Activated CD4-positive, alpha-beta memory T cell treated with anti-CD3 and anti-CD28 coated beads for 36 hours (primary cell): ENCODE results near the gene LEKR1. TPM values are rescaled to one million over a fixed set of nuclear protein-coding genes. Genes with fewer than 3 reads are reported as not detected.

Experiments
- CTCF ChIA-PET: fragments of 350-600 bp; sonication (Branson Sonifier 250); formaldehyde crosslinking; loops from one replicate; lab custom pipeline; 2021; ENCODE audit warnings: antibody characterized with exemption, inconsistent platforms; lab: Charles Lee
- POLR2A ChIA-PET: fragments of 350-600 bp; sonication (Branson Sonifier 250); formaldehyde crosslinking; loops from one replicate; lab custom pipeline; 2021; ENCODE audit warnings: antibody characterized with exemption; lab: Charles Lee
- DNase-seq: peaks from one replicate; pipeline ENCODE4 v3.0.0-alpha.2; 2020
- H3K27ac Mint-ChIP-seq: one replicate; pipeline ENCODE4 v1.8.0; 2021; ENCODE audit warnings: mixed read lengths
- H3K27me3 Mint-ChIP-seq: one replicate; pipeline ENCODE4 v1.8.0; 2021; ENCODE audit warnings: mixed read lengths
- H3K36me3 Mint-ChIP-seq: one replicate; pipeline ENCODE4 v1.8.0; 2021; ENCODE audit warnings: mixed read lengths
- H3K4me1 Mint-ChIP-seq: one replicate; pipeline ENCODE4 v1.8.0; 2021; ENCODE audit warnings: low read depth, mixed read lengths
- H3K4me3 Mint-ChIP-seq: one replicate; pipeline ENCODE4 v1.8.0; 2021; ENCODE audit warnings: mild to moderate bottlenecking, mixed read lengths
- H3K9me3 Mint-ChIP-seq: one replicate; pipeline ENCODE4 v1.8.0; 2021; ENCODE audit warnings: mixed read lengths
- intact Hi-C: fragments of 100-400 bp; cut with micrococcal nuclease; formaldehyde crosslinking; loops from one replicate; pipeline ENCODE4 v1.15.1; 2023
- total RNA-seq, 2 experiments: library from RNA; stranded (reverse); gene quantifications; one replicate each; pipeline ENCODE4 v1.2.3, GENCODE V29; 2021

The LEKR1 gene
- total RNA-seq, 2 experiments from 2014 or later, result 0.56 to 0.59 TPM

GRCh38 chr3:157081626-157082210 lies 255.6 kb downstream of the LEKR1 start:
- no peaks in the 10 kb centered on the region for H3K27me3 Mint-ChIP-seq
- peaks cover 31% of the 10 kb centered on the region for H3K4me1 Mint-ChIP-seq
- intact Hi-C loops, result loop anchor here (1.0 kb wide), 3 partner anchors 293 to 931 kb away; partner anchors contain the start of gene TIPARP
- no peak overlapping the region for H3K27ac Mint-ChIP-seq
- peak; percentile 90 for DNase-seq
- no peaks in the 10 kb centered on the region for H3K36me3 Mint-ChIP-seq
- no peak overlapping the region for H3K4me3 Mint-ChIP-seq
- POLR2A ChIA-PET, result interaction anchor here (1.1 to 2.4 kb wide), 3 partner anchors 13 to 406 kb away, joined by 3 to 7 read pairs (median 5); no protein-coding TSS in a partner anchor
- CTCF ChIA-PET, result interaction anchor here (0.6 to 4.2 kb wide), 32 partner anchors 8 to 570 kb away, joined by 3 to 39 read pairs (median 4); partner anchors contain the start of gene SSR3
- no peaks in the 10 kb centered on the region for H3K9me3 Mint-ChIP-seq

GRCh38 chr3:157082305-157082982 lies 256.3 kb downstream of the LEKR1 start:
- POLR2A ChIA-PET, result interaction anchor here (0.6 to 2.4 kb wide), 4 partner anchors 12 to 407 kb away, joined by 3 to 7 read pairs (median 4); no protein-coding TSS in a partner anchor
- no peaks in the 10 kb centered on the region for H3K36me3 Mint-ChIP-seq
- no peak overlapping the region for H3K4me3 Mint-ChIP-seq
- CTCF ChIA-PET, result interaction anchor here (0.6 to 4.2 kb wide), 32 partner anchors 8 to 930 kb away, joined by 3 to 39 read pairs (median 4); partner anchors contain the start of gene SSR3
- peaks cover 38% of the 10 kb centered on the region for H3K4me1 Mint-ChIP-seq
- H3K27ac Mint-ChIP-seq, result no peak overlapping the region
- H3K9me3 Mint-ChIP-seq, result no peaks in the 10 kb centered on the region
- intact Hi-C loops, result no loop called here
- DNase-seq, result no peak
- H3K27me3 Mint-ChIP-seq, result no peaks in the 10 kb centered on the region

GRCh38 chr3:157083824-157084223 lies 257.7 kb downstream of the LEKR1 start:
- H3K4me1 Mint-ChIP-seq, result peaks cover 47% of the 10 kb centered on the region
- H3K27me3 Mint-ChIP-seq, result no peaks in the 10 kb centered on the region
- CTCF ChIA-PET, result interaction anchor here (1.5 to 4.2 kb wide), 2 partner anchors 53 to 266 kb away, joined by 4 to 39 read pairs; no protein-coding TSS in a partner anchor
- H3K4me3 Mint-ChIP-seq, result no peak overlapping the region
- H3K27ac Mint-ChIP-seq, result no peak overlapping the region
- intact Hi-C loops, result loop anchor here (1.0 kb wide), 1 partner anchor 601 kb away; no protein-coding TSS in a partner anchor
- DNase-seq, result no peak
- POLR2A ChIA-PET, result no interaction called here
- H3K36me3 Mint-ChIP-seq, result no peaks in the 10 kb centered on the region
- no peaks in the 10 kb centered on the region for H3K9me3 Mint-ChIP-seq

- CTCF ChIA-PET, result interaction anchor here (0.7 to 5.2 kb wide), 6 partner anchors 27 to 934 kb away, joined by 3 to 53 read pairs (median 4); partner anchors contain the start of gene SSR3
- no peak overlapping the region for H3K4me3 Mint-ChIP-seq
- H3K27me3 Mint-ChIP-seq, result no peaks in the 10 kb centered on the region
- no peaks in the 10 kb centered on the region for H3K36me3 Mint-ChIP-seq
- peak; percentile 50 for DNase-seq
- H3K9me3 Mint-ChIP-seq, result no peaks in the 10 kb centered on the region
- intact Hi-C loops, result loop anchor here (5.0 kb wide), 1 partner anchor 141 kb away; no protein-coding TSS in a partner anchor
- H3K4me1 Mint-ChIP-seq, result peaks cover 67% of the 10 kb centered on the region
- POLR2A ChIA-PET, result interaction anchor here (2.2 kb wide), 1 partner anchor 74 kb away, joined by 6 read pairs; the partner anchor contains the start of gene CCNL1
- H3K27ac Mint-ChIP-seq, result no peak overlapping the region
Observed at GRCh38 chr3:157086060-157086750, 260.1 kb downstream of the LEKR1 start.

- H3K36me3 Mint-ChIP-seq, result no peaks in the 10 kb centered on the region
- no peaks in the 10 kb centered on the region for H3K9me3 Mint-ChIP-seq
- no peak for DNase-seq
- H3K4me3 Mint-ChIP-seq, result no peak overlapping the region
- no peaks in the 10 kb centered on the region for H3K27me3 Mint-ChIP-seq
- no peak overlapping the region for H3K27ac Mint-ChIP-seq
- intact Hi-C loops, result loop anchor here (5.0 kb wide), 1 partner anchor 141 kb away; no protein-coding TSS in a partner anchor
- CTCF ChIA-PET, result interaction anchor here (0.7 to 5.2 kb wide), 5 partner anchors 27 to 935 kb away, joined by 3 to 53 read pairs (median 4); partner anchors contain the start of gene SSR3
- POLR2A ChIA-PET, result interaction anchor here (2.2 kb wide), 1 partner anchor 74 kb away, joined by 6 read pairs; the partner anchor contains the start of gene CCNL1
- H3K4me1 Mint-ChIP-seq, result peaks cover 62% of the 10 kb centered on the region
Observed at GRCh38 chr3:157086775-157087174, 260.6 kb downstream of the LEKR1 start.

- ChIA-PET CTCF (interaction anchor here (0.8 to 5.2 kb wide), 5 partner anchors 44 to 935 kb away, joined by 3 to 53 read pairs (median 5); partner anchors contain the start of gene SSR3), POLR2A (interaction anchor here (1.3 to 3.3 kb wide), 4 partner anchors 11 to 412 kb away, joined by 4 to 67 read pairs (median 12); partner anchors contain the start of genes CCNL1 and TIPARP)
- no peak overlapping the region for H3K4me3 Mint-ChIP-seq
Observed at GRCh38 chr3:157087373-157087772, 261.2 kb downstream of the LEKR1 start.

GRCh38 chr3:157087780-157088600 lies 261.8 kb downstream of the LEKR1 start:
- H3K36me3 Mint-ChIP-seq, result no peaks in the 10 kb centered on the region
- H3K27me3 Mint-ChIP-seq, result no peaks in the 10 kb centered on the region
- no peaks in the 10 kb centered on the region for H3K9me3 Mint-ChIP-seq
- intact Hi-C loops, result loop anchor here (1.0 to 5.0 kb wide), 4 partner anchors 10 to 261 kb away; partner anchors contain the start of gene LEKR1
- DNase-seq, result no peak
- ChIA-PET POLR2A (interaction anchor here (0.7 to 3.3 kb wide), 16 partner anchors 11 to 534 kb away, joined by 3 to 67 read pairs (median 6); partner anchors contain the start of genes CCNL1, SSR3 and TIPARP), CTCF (interaction anchor here (0.8 to 5.2 kb wide), 14 partner anchors 12 to 936 kb away, joined by 3 to 53 read pairs (median 5); partner anchors contain the start of genes SSR3 and TIPARP)
- H3K27ac Mint-ChIP-seq, result peak overlapping the region; percentile 96
- H3K4me1 Mint-ChIP-seq, result peaks cover 62% of the 10 kb centered on the region
- peak overlapping the region; percentile 72 for H3K4me3 Mint-ChIP-seq

More at GRCh38 chr3:157087373-157087772, 261.2 kb downstream of the LEKR1 start:
- Mint-ChIP-seq H3K4me1 (peaks cover 62% of the 10 kb centered on the region), H3K27ac (peak overlapping the region; percentile 9), H3K9me3 (no peaks in the 10 kb centered on the region), H3K27me3 (no peaks in the 10 kb centered on the region), H3K36me3 (no peaks in the 10 kb centered on the region)
- intact Hi-C loops, result loop anchor here (5.0 kb wide), 1 partner anchor 140 kb away; no protein-coding TSS in a partner anchor
- DNase-seq, result no peak

- no peaks in the 10 kb centered on the region for H3K27me3 Mint-ChIP-seq
- H3K4me1 Mint-ChIP-seq, result peaks cover 64% of the 10 kb centered on the region
- ChIA-PET CTCF (interaction anchor here (0.7 to 5.2 kb wide), 24 partner anchors 8 to 937 kb away, joined by 3 to 53 read pairs (median 4); partner anchors contain the start of genes SSR3 and TIPARP), POLR2A (interaction anchor here (0.7 to 3.3 kb wide), 25 partner anchors 10 to 579 kb away, joined by 3 to 67 read pairs (median 6); partner anchors contain the start of genes CCNL1, SSR3 and TIPARP)
- H3K36me3 Mint-ChIP-seq, result no peaks in the 10 kb centered on the region
- H3K4me3 Mint-ChIP-seq, result peak overlapping the region; percentile 72
- H3K27ac Mint-ChIP-seq, result peak overlapping the region; percentile 96
- H3K9me3 Mint-ChIP-seq, result no peaks in the 10 kb centered on the region
- peak; percentile 96 for DNase-seq
- intact Hi-C loops, result loop anchor here (1.0 to 5.0 kb wide), 10 partner anchors 9 to 606 kb away; partner anchors contain the start of genes CCNL1, LEKR1, SSR3 and TIPARP
Observed at GRCh38 chr3:157088601-157089454, 262.7 kb downstream of the LEKR1 start.

- intact Hi-C loops, result loop anchor here (1.0 to 5.0 kb wide), 8 partner anchors 14 to 606 kb away; partner anchors contain the start of genes CCNL1, LEKR1, SSR3 and TIPARP
- ChIA-PET CTCF (interaction anchor here (0.7 to 5.2 kb wide), 23 partner anchors 8 to 938 kb away, joined by 3 to 53 read pairs (median 4); partner anchors contain the start of genes SSR3 and TIPARP), POLR2A (interaction anchor here (0.7 to 3.3 kb wide), 22 partner anchors 10 to 580 kb away, joined by 3 to 67 read pairs (median 6); partner anchors contain the start of genes CCNL1, SSR3 and TIPARP)
- H3K4me3 Mint-ChIP-seq, result peak overlapping the region; percentile 72
- no peaks in the 10 kb centered on the region for H3K9me3 Mint-ChIP-seq
- peaks cover 64% of the 10 kb centered on the region for H3K4me1 Mint-ChIP-seq
- no peaks in the 10 kb centered on the region for H3K36me3 Mint-ChIP-seq
- H3K27ac Mint-ChIP-seq, result peak overlapping the region; percentile 96
- H3K27me3 Mint-ChIP-seq, result no peaks in the 10 kb centered on the region
- peak; percentile 64 for DNase-seq
Observed at GRCh38 chr3:157089455-157090221, 263.5 kb downstream of the LEKR1 start.
